ENCODE results near the gene USP9Y.

DNA sequence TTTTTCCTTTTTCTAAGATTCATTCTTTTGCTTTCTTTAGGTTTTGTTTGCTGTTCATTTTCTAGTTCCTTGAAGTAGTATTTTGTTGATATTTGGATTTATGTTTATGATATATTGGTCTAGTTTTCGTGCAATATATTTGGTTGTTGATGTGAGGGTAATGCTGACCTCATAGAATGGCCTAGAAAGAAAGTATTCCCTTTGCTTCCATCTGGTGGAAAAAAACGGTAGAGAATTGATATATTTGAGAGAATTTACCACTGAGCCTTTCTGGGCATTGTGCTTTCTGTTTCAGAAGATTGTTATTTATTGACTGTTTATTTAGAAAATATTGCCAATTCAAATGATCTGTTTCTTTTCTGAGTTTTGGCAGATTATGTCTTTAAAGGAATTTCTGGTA is 9.4 kb downstream of the USP9Y start:
- TF ChIP-seq POLR2A (IDR thresholded peaks at IDR 0.05) = no peak
- TF ChIP-seq, protein P1, sequence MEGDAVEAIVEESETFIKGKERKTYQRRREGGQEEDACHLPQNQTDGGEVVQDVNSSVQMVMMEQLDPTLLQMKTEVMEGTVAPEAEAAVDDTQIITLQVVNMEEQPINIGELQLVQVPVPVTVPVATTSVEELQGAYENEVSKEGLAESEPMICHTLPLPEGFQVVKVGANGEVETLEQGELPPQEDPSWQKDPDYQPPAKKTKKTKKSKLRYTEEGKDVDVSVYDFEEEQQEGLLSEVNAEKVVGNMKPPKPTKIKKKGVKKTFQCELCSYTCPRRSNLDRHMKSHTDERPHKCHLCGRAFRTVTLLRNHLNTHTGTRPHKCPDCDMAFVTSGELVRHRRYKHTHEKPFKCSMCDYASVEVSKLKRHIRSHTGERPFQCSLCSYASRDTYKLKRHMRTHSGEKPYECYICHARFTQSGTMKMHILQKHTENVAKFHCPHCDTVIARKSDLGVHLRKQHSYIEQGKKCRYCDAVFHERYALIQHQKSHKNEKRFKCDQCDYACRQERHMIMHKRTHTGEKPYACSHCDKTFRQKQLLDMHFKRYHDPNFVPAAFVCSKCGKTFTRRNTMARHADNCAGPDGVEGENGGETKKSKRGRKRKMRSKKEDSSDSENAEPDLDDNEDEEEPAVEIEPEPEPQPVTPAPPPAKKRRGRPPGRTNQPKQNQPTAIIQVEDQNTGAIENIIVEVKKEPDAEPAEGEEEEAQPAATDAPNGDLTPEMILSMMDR (IDR thresholded peaks at IDR 0.05) = no peak

Data from right lobe of liver (tissue), 4 donors.